Nephron (organoid): ENCODE measurements around the gene FBN2.

ENCODE experiments used
- H3K27ac Mint-ChIP-seq, 3 experiments: 2 replicates each; pipeline ENCODE4 v1.8.0; 2020; ENCODE audit warnings: mixed read lengths in 3 of 3, mild to moderate bottlenecking in 2 of 3, moderate library complexity in 1 of 3
- H3K27me3 Mint-ChIP-seq: 2 replicates; pipeline ENCODE4 v1.8.0; 2021; ENCODE audit warnings: low read depth, mild to moderate bottlenecking, moderate library complexity, mixed read lengths
- H3K36me3 Mint-ChIP-seq: 2 replicates; pipeline ENCODE4 v1.8.0; 2020; ENCODE audit warnings: low read depth, mixed read lengths
- H3K4me1 Mint-ChIP-seq: 2 replicates; pipeline ENCODE4 v1.8.0; 2020; ENCODE audit warnings: mixed read lengths
- H3K4me3 Mint-ChIP-seq, 3 experiments: 2 replicates each; pipeline ENCODE4 v1.8.0; 2020; ENCODE audit warnings: mild to moderate bottlenecking in 3 of 3, mixed read lengths in 3 of 3, moderate library complexity in 2 of 3
- H3K9me3 Mint-ChIP-seq: 2 replicates; pipeline ENCODE4 v1.8.0; 2020; ENCODE audit warnings: mixed read lengths
- CTCF ChIP-seq, 3 experiments: fragments of 200-600 bp; sonication (generic); IDR thresholded peaks; one replicate each; pipeline ENCODE4 v1.5.0; 2021; ENCODE audit warnings: antibody characterized with exemption in 3 of 3; ENCODE audit not compliant: unreplicated experiment in 3 of 3

FBN2 gene

GRCh38 chr5:128498844-128499455, 39.1 kb downstream of the FBN2 start:
- Mint-ChIP-seq H3K9me3 (peaks cover 17% of the 10 kb centered on the region), H3K27me3 (no peaks in the 10 kb centered on the region), H3K4me3 (no peak overlapping the region), H3K27ac (no peak overlapping the region), H3K36me3 (peaks cover 80% of the 10 kb centered on the region), H3K4me1 (peaks cover 6% of the 10 kb centered on the region)
- TF ChIP-seq CTCF (IDR thresholded peaks at IDR 0.05; ENCODE audit: unreplicated experiment in 3 of 3) = peak; percentile 44 to 63 (median 55)

- Mint-ChIP-seq H3K9me3 (peaks cover 4% of the 10 kb centered on the region), H3K27ac (no peak overlapping the region), H3K4me1 (peaks cover 5% of the 10 kb centered on the region), H3K36me3 (peaks cover 55% of the 10 kb centered on the region), H3K4me3 (no peak overlapping the region), H3K27me3 (no peaks in the 10 kb centered on the region)
- TF ChIP-seq CTCF (IDR thresholded peaks at IDR 0.05; ENCODE audit: unreplicated experiment in 3 of 3) = no peak
Observed at GRCh38 chr5:128494516-128494915, 43.5 kb downstream of the FBN2 start.

GRCh38 chr5:128493657-128494329, 44.3 kb downstream of the FBN2 start:
- peaks cover 5% of the 10 kb centered on the region for H3K4me1 Mint-ChIP-seq
- no peaks in the 10 kb centered on the region for H3K27me3 Mint-ChIP-seq
- no peak overlapping the region for H3K4me3 Mint-ChIP-seq
- no peak for TF ChIP-seq CTCF (IDR thresholded peaks at IDR 0.05; ENCODE audit: unreplicated experiment in 3 of 3)
- peaks cover 4% of the 10 kb centered on the region for H3K9me3 Mint-ChIP-seq
- peaks cover 59% of the 10 kb centered on the region for H3K36me3 Mint-ChIP-seq
- H3K27ac Mint-ChIP-seq = no peak overlapping the region

- TF ChIP-seq CTCF (IDR thresholded peaks at IDR 0.05; ENCODE audit: unreplicated experiment in 3 of 3) = no peak
- Mint-ChIP-seq H3K4me3 (no peak overlapping the region), H3K4me1 (peaks cover 5% of the 10 kb centered on the region), H3K9me3 (peaks cover 4% of the 10 kb centered on the region), H3K27ac (peak overlapping the region; percentile 7 to 40 (median 32)), H3K27me3 (no peaks in the 10 kb centered on the region), H3K36me3 (peaks cover 51% of the 10 kb centered on the region)
Observed at GRCh38 chr5:128491291-128491690, 46.8 kb downstream of the FBN2 start.

- Mint-ChIP-seq H3K27me3 (no peaks in the 10 kb centered on the region), H3K9me3 (peaks cover 4% of the 10 kb centered on the region), H3K4me1 (peaks cover 5% of the 10 kb centered on the region), H3K36me3 (peaks cover 46% of the 10 kb centered on the region), H3K4me3 (no peak overlapping the region), H3K27ac (peak overlapping the region in 1 of 3 experiments; percentile 32)
- TF ChIP-seq CTCF (IDR thresholded peaks at IDR 0.05; ENCODE audit: unreplicated experiment in 3 of 3) = no peak
Observed at GRCh38 chr5:128490761-128491160, 47.3 kb downstream of the FBN2 start.

- H3K27ac Mint-ChIP-seq = no peak overlapping the region
- peaks cover 6% of the 10 kb centered on the region for H3K4me1 Mint-ChIP-seq
- no peaks in the 10 kb centered on the region for H3K27me3 Mint-ChIP-seq
- no peaks in the 10 kb centered on the region for H3K9me3 Mint-ChIP-seq
- H3K4me3 Mint-ChIP-seq = no peak overlapping the region
- TF ChIP-seq CTCF (IDR thresholded peaks at IDR 0.05; ENCODE audit: unreplicated experiment in 3 of 3) = no peak
- peaks cover 26% of the 10 kb centered on the region for H3K36me3 Mint-ChIP-seq
Observed at GRCh38 chr5:128487041-128487440, 51.0 kb downstream of the FBN2 start.
